HG03108 (cell line): ENCODE results near the gene SMIM23.
"Not testable (repeated sequence)": the region's sequence is repeated elsewhere in the genome, so short reads cannot be mapped to it uniquely, and the experiment has no call there.

Experiments
- ATAC-seq: cut with Tn5 transposase; IDR thresholded peaks from one replicate; pipeline ENCODE4 v1.9.1; 2021; ENCODE audit warnings: moderate library complexity; ENCODE audit not compliant: unreplicated experiment

The SMIM23 gene

GRCh38 chr5:171771856-171772255 lies 13.8 kb upstream of the SMIM23 start:
- no peak for ATAC-seq

GRCh38 chr5:171773106-171773505 lies 12.5 kb upstream of the SMIM23 start:
- no peak for ATAC-seq

GRCh38 chr5:171774418-171774817 lies 11.2 kb upstream of the SMIM23 start:
- no peak for ATAC-seq

- ATAC-seq, result no peak
Measured at GRCh38 chr5:171776213-171776612, 9.4 kb upstream of the SMIM23 start.

GRCh38 chr5:171776770-171777759 lies 8.6 kb upstream of the SMIM23 start:
- no peak for ATAC-seq

GRCh38 chr5:171781744-171782143 lies 3.9 kb upstream of the SMIM23 start:
- not testable (repeated sequence) for ATAC-seq

- no peak for ATAC-seq
Measured at GRCh38 chr5:171782332-171782966, 3.2 kb upstream of the SMIM23 start.

- ATAC-seq, result no peak
Measured at GRCh38 chr5:171783051-171783450, 2.6 kb upstream of the SMIM23 start.

GRCh38 chr5:171789353-171789752 lies 3.7 kb downstream of the SMIM23 start:
- no peak for ATAC-seq

GRCh38 chr5:171790408-171790807 lies 4.8 kb downstream of the SMIM23 start:
- no peak for ATAC-seq

- ATAC-seq, result no peak
Measured at GRCh38 chr5:171794470-171794960, 8.9 kb downstream of the SMIM23 start.

- ATAC-seq, result no peak
Measured at GRCh38 chr5:171795381-171795780, 9.8 kb downstream of the SMIM23 start.

GRCh38 chr5:171796436-171796835 lies 10.8 kb downstream of the SMIM23 start:
- ATAC-seq, result no peak

- no peak for ATAC-seq
Measured at GRCh38 chr5:171797543-171797942, 11.9 kb downstream of the SMIM23 start.

GRCh38 chr5:171798418-171798817 lies 12.8 kb downstream of the SMIM23 start:
- ATAC-seq, result no peak

- ATAC-seq, result no peak
Measured at GRCh38 chr5:171801839-171802238, 16.2 kb downstream of the SMIM23 start.

GRCh38 chr5:171805746-171806145 lies 20.1 kb downstream of the SMIM23 start:
- no peak for ATAC-seq

GRCh38 chr5:171806976-171807747 lies 21.5 kb downstream of the SMIM23 start:
- no peak for ATAC-seq

- ATAC-seq, result no peak
Measured at GRCh38 chr5:171808453-171808852, 22.8 kb downstream of the SMIM23 start.

- no peak for ATAC-seq
Measured at GRCh38 chr5:171808951-171809350, 23.3 kb downstream of the SMIM23 start.

GRCh38 chr5:171810227-171810626 lies 24.6 kb downstream of the SMIM23 start:
- no peak for ATAC-seq
